HepG2 (cell line): ENCODE data around the gene CD4. TPM values are rescaled to one million over a fixed set of nuclear protein-coding genes. Genes with fewer than 3 reads are reported as not detected.

Experiments
- ATAC-seq: fragments of 200-7000 bp; cut with Tn5 transposase; 3 replicates; pipeline ENCODE4 v1.9.1; 2020; ENCODE audit warnings: mild to moderate bottlenecking, moderate library complexity
- BruUV-seq: library from RNA; stranded (reverse); fragments of 400-500 nt; replicated peaks from 2 replicates; lab custom pipeline; 2021; lab: Mats Ljungman, UMichigan
- CTCF ChIA-PET: fragments of 300-600 bp; formaldehyde crosslinking; extraction: SDS; loops from one replicate; lab custom pipeline; 2021; ENCODE audit warnings: low total read pairs, inconsistent platforms, low intra/inter-chr PET ratio; lab: Yijun Ruan, JAX
- POLR2A ChIA-PET: fragments of 350-600 bp; sonication (Branson Sonifier 250); formaldehyde crosslinking; loops from one replicate; lab custom pipeline; 2020; ENCODE audit warnings: antibody characterized with exemption, inconsistent platforms; lab: Yijun Ruan, JAX
- DNase-seq: peaks from one replicate; pipeline ENCODE4 v3.0.0-alpha.2; 2015; ENCODE audit warnings: low spot score
- FAIRE-seq: peaks from 3 replicates; lab custom pipeline; 2011; peaks lifted over from hg19 to GRCh38; lab: Jason Lieb, UNC
- H2AFZ ChIP-seq: one replicate; pipeline ENCODE4 v1.6.1; 2011; ENCODE audit warnings: low read length, inconsistent platforms
- H3K27ac ChIP-seq: fragments of 300-600 bp; 3 replicates; pipeline ENCODE4 v1.8.0; 2011; ENCODE audit warnings: mixed run types, mild to moderate bottlenecking, mixed read lengths, low read length, inconsistent platforms; ENCODE audit not compliant: insufficient read depth; ENCODE audit errors: extremely low read length
- H3K27me3 ChIP-seq, 2 experiments: fragments of 200-600 bp in 1 of 2; 2 replicates in 1 of 2; 3 replicates in 1 of 2; pipeline versions ENCODE4 v1.6.0 to v1.8.0; 2011; ENCODE audit warnings: low read length in 2 of 2, mild to moderate bottlenecking in 2 of 2, moderate library complexity in 2 of 2, inconsistent platforms in 1 of 2; ENCODE audit not compliant: insufficient read depth in 2 of 2, control insufficient read depth in 1 of 2
- H3K36me3 ChIP-seq, 2 experiments: fragments of 200-600 bp in 1 of 2; replicated peaks in 1 of 2; 2 replicates in 1 of 2; 3 replicates in 1 of 2; pipeline versions ENCODE4 v1.5.1 to v1.8.0; 2011; ENCODE audit warnings: low read length in 2 of 2, inconsistent platforms in 1 of 2; ENCODE audit not compliant: insufficient read depth in 2 of 2, control insufficient read depth in 1 of 2
- H3K4me1 ChIP-seq: 2 replicates; pipeline ENCODE4 v1.5.1; 2012; ENCODE audit warnings: low read length, inconsistent platforms; ENCODE audit not compliant: insufficient read depth
- H3K4me2 ChIP-seq: 2 replicates; pipeline ENCODE4 v1.6.0; 2011; ENCODE audit warnings: low read depth, low read length, inconsistent platforms
- H3K4me3 ChIP-seq, 3 experiments: fragments of 200-600 bp in 1 of 3; sonication (generic), shearing (Covaris generic) in 1 of 3; replicated peaks in 1 of 3; 2 replicates each; pipeline ENCODE4 v1.5.1; 2011 to 2016; ENCODE audit warnings: low read length in 3 of 3, inconsistent platforms in 2 of 3, low read depth in 2 of 3, mild to moderate bottlenecking in 2 of 3, control low read depth in 1 of 3, mixed read lengths in 1 of 3; ENCODE audit not compliant: insufficient read depth in 1 of 3
- H3K79me2 ChIP-seq: one replicate; pipeline ENCODE4 v1.6.1; 2011; ENCODE audit warnings: low read length, inconsistent platforms; ENCODE audit not compliant: insufficient read depth
- H3K9ac ChIP-seq: 2 replicates; pipeline ENCODE4 v1.6.0; 2011; ENCODE audit warnings: mild to moderate bottlenecking, low read depth, low read length, inconsistent platforms; ENCODE audit not compliant: insufficient read depth
- H3K9me3 ChIP-seq: 2 replicates; pipeline ENCODE4 v1.5.1; 2012; ENCODE audit warnings: mild to moderate bottlenecking, low read length
- H4K20me1 ChIP-seq: 2 replicates; pipeline ENCODE4 v1.6.0; 2011; ENCODE audit warnings: inconsistent platforms, mild to moderate bottlenecking, low read length, moderate library complexity; ENCODE audit not compliant: insufficient read depth
- DR1 ChIP-seq: sonication (generic); formaldehyde crosslinking; IDR thresholded peaks from 2 replicates; pipeline ENCODE4 v1.8.0; 2021; ENCODE audit warnings: mild to moderate bottlenecking, missing genetic modification reagents, inconsistent platforms
- ISX ChIP-seq: sonication (generic); formaldehyde crosslinking; conservative IDR thresholded peaks from 2 replicates; pipeline ENCODE4 v1.5.0; 2020; ENCODE audit warnings: missing genetic modification reagents
- MXD4 ChIP-seq: IDR thresholded peaks from 2 replicates; pipeline ENCODE4 v1.6.1; 2016; ENCODE audit warnings: mild to moderate bottlenecking, missing biosample characterization, missing genetic modification reagents
- MYC ChIP-seq: sonication (generic); formaldehyde crosslinking; IDR thresholded peaks from 2 replicates; pipeline ENCODE4 v1.9.0; 2021; ENCODE audit warnings: missing genetic modification reagents, borderline replicate concordance
- NFYC ChIP-seq: IDR thresholded peaks from 2 replicates; pipeline ENCODE4 v1.6.1; 2016; ENCODE audit warnings: missing genetic modification reagents, missing compliant biosample characterization
- POGZ ChIP-seq: sonication (generic); formaldehyde crosslinking; IDR thresholded peaks from 2 replicates; pipeline ENCODE4 v1.4.0; 2020; ENCODE audit warnings: mild to moderate bottlenecking, missing genetic modification reagents
- PRMT3 ChIP-seq: sonication (generic); formaldehyde crosslinking; IDR thresholded peaks from 2 replicates; pipeline ENCODE4 v1.8.1; 2022; ENCODE audit warnings: low read depth, mild to moderate bottlenecking, moderate library complexity, missing genetic modification reagents, borderline replicate concordance
- TAF15 ChIP-seq: fragments of 200-400 bp; formaldehyde crosslinking; IDR thresholded peaks from one replicate; pipeline ENCODE4 v1.6.1; 2018; ENCODE audit warnings: mild to moderate bottlenecking, low read depth, low read length; ENCODE audit not compliant: poor library complexity, severe bottlenecking
- ZNF274 ChIP-seq: sonication (generic); formaldehyde crosslinking; IDR thresholded peaks from 2 replicates; pipeline ENCODE4 v1.5.1; 2020; ENCODE audit warnings: mild to moderate bottlenecking, missing genetic modification reagents
- ZNF83 ChIP-seq: sonication (generic); formaldehyde crosslinking; IDR thresholded peaks from 2 replicates; pipeline ENCODE4 v1.4.0; 2020; ENCODE audit warnings: missing genetic modification reagents, mild to moderate bottlenecking, borderline replicate concordance
- WGBS: methylation state at CpG from one replicate; pipeline ENCODE4 v1.1.6; 2017; ENCODE audit warnings: low lambda C conversion rate; 5-methylcytosine and 5-hydroxymethylcytosine counted together
- in situ Hi-C: cut with HindIII; loops from 2 replicates; pipeline ENCODE4 v1.10.0; 2017; ENCODE audit warnings: low pct_unique_long_range_greater_than_20kb; ENCODE audit not compliant: extremely low pct_ligation_motif_present
- intact Hi-C: fragments of 100-400 bp; cut with micrococcal nuclease; formaldehyde crosslinking; loops from one replicate; pipeline ENCODE4 v1.10.0; 2022; ENCODE audit not compliant: unreplicated experiment
- polyA plus RNA-seq, 8 experiments: library from polyadenylated mRNA; depleted of rRNA in 3 of 8; stranded (reverse) in 7 of 8; unstranded in 1 of 8; fragments of >200 nt; fragmentation: Illumina TruSeq in 4 of 8; extraction: Trizol in 4 of 8; gene quantifications; 2 replicates each; pipeline versions ENCODE4 v1.2.1 to v1.2.3, GENCODE V29; 2011 to 2016; ENCODE audit warnings: low read depth in 4 of 8, missing spikeins in 1 of 8, mixed read lengths in 1 of 8; ENCODE audit not compliant: insufficient read depth in 1 of 8
- total RNA-seq, 5 experiments: library from RNA; depleted of rRNA; stranded (reverse); fragments of >200 nt; fragmentation: Illumina TruSeq; extraction: Trizol; gene quantifications; 2 replicates each; pipeline ENCODE4 v1.2.3, GENCODE V29; 2016; ENCODE audit warnings: low read depth in 1 of 5
- TF ChIP-seq, protein P1 (sequence below): sonication (generic); formaldehyde crosslinking; IDR thresholded peaks from 2 replicates; pipeline ENCODE4 v1.5.0; 2020; ENCODE audit warnings: missing genetic modification reagents
- TF ChIP-seq, protein P2 (sequence below): sonication (generic); formaldehyde crosslinking; IDR thresholded peaks from 2 replicates; pipeline ENCODE4 v1.4.0; 2020; ENCODE audit warnings: missing genetic modification reagents, borderline replicate concordance

Gene CD4
- total and polyA plus RNA-seq, 2 of the 13 experiments (the other 11 are each of a cell fraction or from before 2014, with no cell fraction given) = 0.07 to 0.95 TPM

DNA sequence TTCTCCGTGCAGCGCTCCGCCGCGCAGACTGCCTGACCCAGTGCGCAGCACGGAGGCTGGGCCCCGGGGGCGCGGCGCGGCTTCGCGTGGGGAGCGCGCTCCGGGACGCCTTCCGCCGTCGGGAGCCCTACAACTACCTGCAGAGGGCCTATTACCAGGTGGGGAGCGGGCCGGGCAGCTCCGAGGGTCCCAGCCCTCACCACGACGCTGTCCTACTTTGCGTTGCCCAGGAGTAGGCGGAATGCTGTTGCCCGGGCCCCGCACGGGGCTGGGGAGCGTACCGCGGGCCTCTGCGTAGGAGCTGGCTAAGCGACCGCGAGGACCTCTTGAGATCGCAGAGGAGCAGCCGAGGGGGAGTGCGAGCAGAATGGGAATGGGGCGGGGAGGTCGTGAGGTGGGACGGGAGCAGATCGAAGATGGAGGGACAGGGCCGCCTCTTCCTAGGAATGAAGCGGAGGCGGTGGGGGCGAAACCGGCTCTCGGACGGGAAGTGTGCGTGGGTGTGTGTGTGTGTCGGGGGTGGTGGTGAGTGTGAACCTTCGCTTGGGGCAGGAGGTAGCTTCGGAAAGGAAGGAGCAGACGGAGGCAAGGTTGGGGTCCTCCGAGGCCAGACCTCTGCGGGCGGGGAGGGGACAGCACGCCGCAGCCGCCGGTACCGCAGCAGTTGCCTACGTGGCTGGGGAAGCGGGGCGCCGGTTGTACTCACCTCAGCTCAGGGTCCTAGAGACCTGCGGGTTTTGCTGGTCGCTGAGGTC is 39.6 kb downstream of the CD4 start (continued):
- TF ChIP-seq ZNF274 (CRISPR knock-in tag) (no peak; the same call in 1 of the 2 replicates), ZNF83 (CRISPR knock-in tag) (no peak), MYC (peak; percentile 83; the same call in 1 of the 2 replicates)
- TF ChIP-seq, protein P1, sequence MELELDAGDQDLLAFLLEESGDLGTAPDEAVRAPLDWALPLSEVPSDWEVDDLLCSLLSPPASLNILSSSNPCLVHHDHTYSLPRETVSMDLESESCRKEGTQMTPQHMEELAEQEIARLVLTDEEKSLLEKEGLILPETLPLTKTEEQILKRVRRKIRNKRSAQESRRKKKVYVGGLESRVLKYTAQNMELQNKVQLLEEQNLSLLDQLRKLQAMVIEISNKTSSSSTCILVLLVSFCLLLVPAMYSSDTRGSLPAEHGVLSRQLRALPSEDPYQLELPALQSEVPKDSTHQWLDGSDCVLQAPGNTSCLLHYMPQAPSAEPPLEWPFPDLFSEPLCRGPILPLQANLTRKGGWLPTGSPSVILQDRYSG (CRISPR knock-in tag) = no peak

DNA sequence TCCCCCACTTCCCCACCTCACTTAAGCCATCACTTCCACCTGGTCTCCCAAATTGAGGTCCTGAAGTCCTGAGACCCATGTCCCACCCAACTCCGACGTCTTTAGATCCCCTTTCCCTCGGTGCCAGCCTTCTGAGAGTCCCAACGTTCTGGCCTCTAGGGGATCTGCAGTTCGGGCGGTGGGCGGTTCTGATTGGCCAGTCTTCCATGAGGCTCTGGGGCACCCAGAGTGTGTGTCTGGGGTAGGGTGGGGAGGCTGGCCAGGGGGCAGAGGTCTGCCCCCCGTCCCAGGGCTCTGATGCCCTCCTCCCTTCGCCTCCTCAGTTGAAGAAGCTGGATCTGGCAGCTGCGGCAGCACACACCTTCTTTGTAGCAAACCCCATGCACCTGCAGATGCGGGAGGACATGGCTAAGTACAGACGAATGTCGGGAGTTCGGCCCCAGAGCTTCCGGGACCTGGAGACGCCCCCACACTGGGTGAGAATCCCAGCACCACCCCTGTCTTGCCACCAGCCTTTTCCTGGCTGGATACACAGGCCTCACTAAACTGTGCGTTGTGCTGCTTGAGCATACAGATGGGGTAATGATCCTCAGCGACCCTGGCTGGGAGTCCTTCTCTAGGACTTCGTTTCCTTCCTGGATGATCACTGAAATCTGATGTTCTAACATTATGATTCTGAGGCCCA is 40.4 kb downstream of the CD4 start:
- CTCF ChIA-PET = no interaction called here
- Histone ChIP-seq H3K9me3 (no peaks in the 10 kb centered on the region), H3K27ac (peak overlapping the region; percentile 86), H3K36me3 (peaks cover 14 to 25% of the 10 kb centered on the region in 2 experiments; a peak in 4 of 5 replicates), H3K27me3 (no peaks in the 10 kb centered on the region), H2AFZ (no peak overlapping the region), H4K20me1 (no peaks in the 10 kb centered on the region), H3K4me1 (peaks cover 24% of the 10 kb centered on the region), H3K9ac (peak overlapping the region; percentile 97), H3K79me2 (peaks cover 16% of the 10 kb centered on the region), H3K4me2 (peak overlapping the region; percentile 85), H3K4me3 (peak overlapping the region; percentile 82 to 100 (median 86))
- ATAC-seq = peak; percentile 64
- in situ Hi-C loops = loop anchor here (5.0 kb wide), 1 partner anchor 77 kb away; the partner anchor contains the start of gene MLF2
- 29% methylated on average over 10 of the region's 19 CpGs for WGBS
- peak; percentile 66 for DNase-seq
- FAIRE-seq = peak; percentile 30
- intact Hi-C loops = loop anchor here (1.0 to 10.0 kb wide), 2 partner anchors 94 to 215 kb away; no protein-coding TSS in a partner anchor
- POLR2A ChIA-PET = interaction anchor here (1.0 to 4.7 kb wide), 7 partner anchors 8 to 216 kb away, joined by 3 to 20 read pairs (median 8); partner anchors contain the start of genes CDCA3, COPS7A, GPR162 and MLF2
- TSS peak; percentile 44 for BruUV-seq
- TF ChIP-seq PRMT3 (CRISPR knock-in tag) (0 out of 2 replicates have a peak, but pooled peaks have one; percentile 9), POGZ (no peak; the same call in 1 of the 2 replicates), ISX (CRISPR knock-in tag) (0 out of 2 replicates have a peak, but pooled peaks have one; percentile 37), TAF15 (no peak), NFYC (CRISPR knock-in tag) (peak; percentile 53), MXD4 (CRISPR knock-in tag) (0 out of 2 replicates have a peak, but pooled peaks have one; percentile 9), DR1 (CRISPR knock-in tag) (peak; percentile 30; the same call in 1 of the 2 replicates)
- TF ChIP-seq, protein P2, sequence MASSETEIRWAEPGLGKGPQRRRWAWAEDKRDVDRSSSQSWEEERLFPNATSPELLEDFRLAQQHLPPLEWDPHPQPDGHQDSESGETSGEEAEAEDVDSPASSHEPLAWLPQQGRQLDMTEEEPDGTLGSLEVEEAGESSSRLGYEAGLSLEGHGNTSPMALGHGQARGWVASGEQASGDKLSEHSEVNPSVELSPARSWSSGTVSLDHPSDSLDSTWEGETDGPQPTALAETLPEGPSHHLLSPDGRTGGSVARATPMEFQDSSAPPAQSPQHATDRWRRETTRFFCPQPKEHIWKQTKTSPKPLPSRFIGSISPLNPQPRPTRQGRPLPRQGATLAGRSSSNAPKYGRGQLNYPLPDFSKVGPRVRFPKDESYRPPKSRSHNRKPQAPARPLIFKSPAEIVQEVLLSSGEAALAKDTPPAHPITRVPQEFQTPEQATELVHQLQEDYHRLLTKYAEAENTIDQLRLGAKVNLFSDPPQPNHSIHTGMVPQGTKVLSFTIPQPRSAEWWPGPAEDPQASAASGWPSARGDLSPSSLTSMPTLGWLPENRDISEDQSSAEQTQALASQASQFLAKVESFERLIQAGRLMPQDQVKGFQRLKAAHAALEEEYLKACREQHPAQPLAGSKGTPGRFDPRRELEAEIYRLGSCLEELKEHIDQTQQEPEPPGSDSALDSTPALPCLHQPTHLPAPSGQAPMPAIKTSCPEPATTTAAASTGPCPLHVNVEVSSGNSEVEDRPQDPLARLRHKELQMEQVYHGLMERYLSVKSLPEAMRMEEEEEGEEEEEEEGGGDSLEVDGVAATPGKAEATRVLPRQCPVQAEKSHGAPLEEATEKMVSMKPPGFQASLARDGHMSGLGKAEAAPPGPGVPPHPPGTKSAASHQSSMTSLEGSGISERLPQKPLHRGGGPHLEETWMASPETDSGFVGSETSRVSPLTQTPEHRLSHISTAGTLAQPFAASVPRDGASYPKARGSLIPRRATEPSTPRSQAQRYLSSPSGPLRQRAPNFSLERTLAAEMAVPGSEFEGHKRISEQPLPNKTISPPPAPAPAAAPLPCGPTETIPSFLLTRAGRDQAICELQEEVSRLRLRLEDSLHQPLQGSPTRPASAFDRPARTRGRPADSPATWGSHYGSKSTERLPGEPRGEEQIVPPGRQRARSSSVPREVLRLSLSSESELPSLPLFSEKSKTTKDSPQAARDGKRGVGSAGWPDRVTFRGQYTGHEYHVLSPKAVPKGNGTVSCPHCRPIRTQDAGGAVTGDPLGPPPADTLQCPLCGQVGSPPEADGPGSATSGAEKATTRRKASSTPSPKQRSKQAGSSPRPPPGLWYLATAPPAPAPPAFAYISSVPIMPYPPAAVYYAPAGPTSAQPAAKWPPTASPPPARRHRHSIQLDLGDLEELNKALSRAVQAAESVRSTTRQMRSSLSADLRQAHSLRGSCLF (CRISPR knock-in tag) = no peak
